HG03520 (cell line): ENCODE results near the gene TFPI.
A peak's percentile ranks its signal among the peaks of the same experiment; 100 is the strongest.

ENCODE experiments used
- ATAC-seq: cut with Tn5 transposase; IDR thresholded peaks from one replicate; pipeline ENCODE4 v1.9.1; 2021; ENCODE audit warnings: mild to moderate bottlenecking, moderate library complexity; ENCODE audit not compliant: unreplicated experiment

The TFPI gene

GRCh38 chr2:187506416-187506815, 47.8 kb downstream of the TFPI start:
- no peak for ATAC-seq

- no peak for ATAC-seq
Measured at GRCh38 chr2:187505065-187505672, 49.1 kb downstream of the TFPI start.

- no peak for ATAC-seq
Measured at GRCh38 chr2:187504312-187504921, 49.8 kb downstream of the TFPI start.

- ATAC-seq: no peak
Measured at GRCh38 chr2:187503700-187504099, 50.5 kb downstream of the TFPI start.

- ATAC-seq: no peak
Measured at GRCh38 chr2:187502467-187502866, 51.8 kb downstream of the TFPI start.

GRCh38 chr2:187500585-187501359, 53.5 kb downstream of the TFPI start:
- no peak for ATAC-seq

- ATAC-seq: peak; percentile 96
Measured at GRCh38 chr2:187499941-187500532, 54.2 kb downstream of the TFPI start.

GRCh38 chr2:187497858-187498463, 56.3 kb downstream of the TFPI start:
- ATAC-seq: no peak

GRCh38 chr2:187497140-187497539, 57.1 kb downstream of the TFPI start:
- no peak for ATAC-seq

GRCh38 chr2:187495324-187495723, 58.9 kb downstream of the TFPI start:
- no peak for ATAC-seq

GRCh38 chr2:187493877-187494568, 60.2 kb downstream of the TFPI start:
- ATAC-seq: no peak

- no peak for ATAC-seq
Measured at GRCh38 chr2:187493180-187493579, 61.1 kb downstream of the TFPI start.

- no peak for ATAC-seq
Measured at GRCh38 chr2:187486241-187486640, 68.0 kb downstream of the TFPI start.

GRCh38 chr2:187485523-187485922, 68.7 kb downstream of the TFPI start:
- ATAC-seq: no peak

GRCh38 chr2:187483537-187483936, 70.7 kb downstream of the TFPI start:
- ATAC-seq: no peak

- no peak for ATAC-seq
Measured at GRCh38 chr2:187482796-187483195, 71.4 kb downstream of the TFPI start.

- no peak for ATAC-seq
Measured at GRCh38 chr2:187481543-187481942, 72.7 kb downstream of the TFPI start.

- no peak for ATAC-seq
Measured at GRCh38 chr2:187478719-187479118, 75.5 kb downstream of the TFPI start.

- no peak for ATAC-seq
Measured at GRCh38 chr2:187477051-187477450, 77.2 kb downstream of the TFPI start.

GRCh38 chr2:187475499-187476248, 78.6 kb downstream of the TFPI start:
- ATAC-seq: peak; percentile 78
